HG02870 (cell line): ENCODE data around the gene CAMK2B.

Source experiments
- ATAC-seq: cut with Tn5 transposase; IDR thresholded peaks from one replicate; pipeline ENCODE4 v1.9.1; 2021; ENCODE audit warnings: mild to moderate bottlenecking, moderate library complexity; ENCODE audit not compliant: unreplicated experiment

The CAMK2B gene

DNA sequence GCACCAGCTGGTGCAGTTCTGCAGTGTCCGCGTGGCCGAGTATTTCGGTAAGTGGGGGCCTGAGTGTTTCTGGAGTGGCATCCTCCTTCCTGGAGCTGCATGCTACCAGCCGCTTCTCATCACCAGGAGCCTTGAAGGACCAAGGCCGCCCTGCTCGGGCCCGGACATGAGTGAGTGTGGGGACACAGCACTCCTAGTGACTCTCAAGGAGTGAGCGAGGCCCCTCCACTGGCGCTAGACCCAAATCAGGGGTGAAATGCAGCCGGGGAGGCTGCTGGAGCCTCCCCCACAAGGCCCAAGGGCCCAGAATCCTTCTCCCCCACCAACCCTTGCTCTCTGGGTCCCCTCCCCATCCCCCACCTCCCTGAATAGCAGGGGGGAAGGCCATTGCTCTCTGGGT, 48.0 kb downstream of the CAMK2B start:
- no peak for ATAC-seq

- no peak for ATAC-seq
Measured at GRCh38 chr7:44276571-44277221, 48.7 kb downstream of the CAMK2B start.

GRCh38 chr7:44275957-44276570, 49.3 kb downstream of the CAMK2B start:
- ATAC-seq, result no peak

DNA sequence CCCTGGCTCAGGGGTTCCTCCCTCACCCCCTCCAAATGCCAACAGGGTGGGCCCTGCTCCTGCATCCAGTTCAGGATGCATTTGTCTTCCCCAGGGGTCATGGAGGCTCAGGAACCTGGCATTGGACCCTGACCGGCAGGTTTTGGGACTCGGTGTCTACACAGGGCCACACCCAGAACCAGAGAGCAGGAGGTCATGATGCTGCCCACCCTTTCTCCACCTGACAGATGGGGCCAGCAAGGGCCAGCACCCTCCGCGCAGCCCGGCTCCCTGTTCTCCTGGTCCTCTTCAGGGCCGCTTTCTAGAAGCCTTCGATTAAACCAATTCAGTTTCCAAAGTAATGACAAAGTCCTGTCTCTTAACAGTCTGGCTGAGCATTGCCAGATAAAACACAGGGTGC, 50.2 kb downstream of the CAMK2B start:
- no peak for ATAC-seq

DNA sequence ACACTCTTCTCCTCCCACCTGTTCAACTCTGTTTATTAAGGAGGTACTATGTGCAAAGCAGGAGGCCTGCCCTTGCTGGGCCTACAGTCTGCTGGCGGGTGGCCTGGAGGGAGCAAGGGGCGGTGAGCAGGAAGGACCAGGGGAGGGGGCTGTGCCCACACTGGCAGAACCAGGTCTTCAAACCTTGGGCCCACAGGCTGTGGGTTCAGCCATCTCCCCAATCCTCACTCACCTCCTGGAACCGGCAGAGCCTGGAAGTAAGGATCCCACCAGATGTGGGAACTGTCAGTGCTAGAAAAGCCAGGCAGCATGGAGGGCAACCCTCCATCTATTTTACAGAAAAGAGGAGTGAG, 50.8 kb downstream of the CAMK2B start:
- no peak for ATAC-seq

DNA sequence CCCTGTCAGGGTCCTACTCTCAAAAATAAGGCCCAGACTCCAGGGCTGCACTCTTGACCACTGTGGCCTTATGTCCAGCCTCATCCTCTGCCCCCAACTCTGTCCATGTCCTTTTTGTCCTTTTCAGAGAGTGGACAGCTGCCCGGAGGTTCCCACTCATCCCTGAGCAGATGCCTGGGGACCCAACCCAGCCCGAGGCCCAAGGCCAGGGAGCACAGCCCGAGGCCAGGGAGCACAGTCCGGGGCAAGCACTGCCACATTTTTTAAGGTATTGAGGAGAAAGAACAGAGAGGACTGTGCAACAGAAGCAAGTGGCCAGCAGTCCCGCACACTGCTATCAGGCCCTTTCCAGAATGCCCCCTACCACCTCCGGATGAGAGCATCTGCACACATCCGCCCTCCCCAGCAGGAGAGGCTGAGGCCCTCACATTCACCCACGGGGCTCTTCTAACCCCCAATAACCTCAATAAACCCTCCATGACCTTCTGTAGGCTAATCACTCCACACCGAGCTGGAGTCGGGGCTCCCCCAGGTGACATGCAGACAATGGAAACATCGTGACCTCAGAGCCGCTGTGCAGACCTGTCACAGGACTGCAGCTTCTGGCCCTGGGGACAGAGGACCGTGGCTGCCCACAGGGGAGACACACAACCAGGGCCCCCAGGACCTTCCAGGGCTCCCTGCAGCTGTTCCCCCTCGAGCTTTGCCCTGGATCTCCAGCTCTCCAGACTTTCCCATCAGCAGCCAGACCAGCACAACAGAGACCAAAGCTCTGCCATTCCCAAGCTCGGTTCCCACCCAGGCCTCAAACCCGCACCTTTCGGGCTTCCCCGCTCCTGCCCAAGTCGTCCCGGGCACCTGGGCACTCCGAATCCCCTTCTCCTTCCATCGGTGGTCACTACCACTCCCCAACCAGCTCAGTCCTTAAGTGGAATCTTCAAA, 51.4 kb downstream of the CAMK2B start:
- no peak for ATAC-seq

- ATAC-seq, result no peak
Measured at GRCh38 chr7:44272981-44273380, 52.4 kb downstream of the CAMK2B start.

GRCh38 chr7:44272456-44272855, 52.9 kb downstream of the CAMK2B start:
- no peak for ATAC-seq

- ATAC-seq, result no peak
Measured at GRCh38 chr7:44269943-44270493, 55.4 kb downstream of the CAMK2B start.

DNA sequence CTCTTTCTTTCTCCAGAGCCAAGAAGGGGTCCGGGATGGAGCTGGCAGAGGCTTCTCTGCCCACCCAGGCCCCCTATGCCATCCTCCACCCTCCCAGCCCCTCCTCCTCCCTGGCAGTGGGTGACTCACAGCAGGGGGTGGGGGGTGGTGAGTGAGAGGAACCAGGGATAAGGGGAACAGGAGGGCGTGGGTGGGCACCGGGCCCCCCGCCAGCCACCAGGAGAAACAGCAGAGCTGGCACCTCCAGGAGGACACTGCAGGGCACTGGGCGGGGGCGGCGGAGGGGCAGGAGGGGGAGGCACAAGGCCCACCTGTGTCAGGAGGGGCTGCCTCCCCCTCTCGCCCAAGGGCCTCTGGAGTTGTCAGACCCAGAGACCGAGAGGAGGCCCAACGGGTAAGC, 56.0 kb downstream of the CAMK2B start:
- ATAC-seq, result no peak

DNA sequence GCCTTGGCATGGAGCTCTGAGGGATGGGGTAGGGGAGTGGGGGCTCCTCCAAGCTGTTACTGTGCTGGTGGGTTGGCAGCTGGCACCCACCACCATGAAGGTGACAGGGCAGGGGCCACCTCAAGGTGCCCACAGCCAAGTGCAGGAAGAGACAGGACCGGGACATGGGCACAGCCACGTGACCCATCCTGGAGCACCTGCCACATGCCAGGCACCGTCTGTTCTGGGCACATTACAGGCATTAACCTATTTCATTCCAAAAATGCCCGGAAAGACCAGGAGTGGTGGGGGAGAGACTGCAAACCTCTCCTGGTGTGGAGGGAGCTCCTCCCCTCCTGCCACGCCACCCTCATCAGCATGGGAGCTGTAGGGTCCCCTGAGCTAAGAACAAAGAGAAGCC, 56.7 kb downstream of the CAMK2B start:
- ATAC-seq, result no peak

- ATAC-seq, result no peak
Measured at GRCh38 chr7:44267719-44268421, 57.5 kb downstream of the CAMK2B start.

DNA sequence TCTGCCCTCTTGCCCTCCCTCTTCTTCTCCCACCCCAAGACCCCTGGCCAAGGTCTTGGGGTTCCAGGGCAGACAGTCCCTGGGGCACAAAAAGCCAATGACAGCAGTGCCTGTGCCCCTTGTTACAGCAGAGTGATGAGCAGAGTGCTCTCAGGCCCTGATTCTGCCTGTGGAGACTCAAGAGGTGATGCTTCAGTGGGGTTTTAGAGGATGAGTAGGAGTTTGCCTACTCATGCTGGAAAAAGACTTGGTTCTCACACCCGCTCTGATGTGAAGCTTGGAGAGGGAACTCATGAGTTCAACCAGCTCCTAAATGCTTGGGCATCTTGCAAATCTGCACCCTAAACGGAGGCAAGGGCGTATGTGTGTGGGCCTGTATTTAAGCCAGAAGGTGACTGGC, 58.2 kb downstream of the CAMK2B start:
- ATAC-seq, result no peak

DNA sequence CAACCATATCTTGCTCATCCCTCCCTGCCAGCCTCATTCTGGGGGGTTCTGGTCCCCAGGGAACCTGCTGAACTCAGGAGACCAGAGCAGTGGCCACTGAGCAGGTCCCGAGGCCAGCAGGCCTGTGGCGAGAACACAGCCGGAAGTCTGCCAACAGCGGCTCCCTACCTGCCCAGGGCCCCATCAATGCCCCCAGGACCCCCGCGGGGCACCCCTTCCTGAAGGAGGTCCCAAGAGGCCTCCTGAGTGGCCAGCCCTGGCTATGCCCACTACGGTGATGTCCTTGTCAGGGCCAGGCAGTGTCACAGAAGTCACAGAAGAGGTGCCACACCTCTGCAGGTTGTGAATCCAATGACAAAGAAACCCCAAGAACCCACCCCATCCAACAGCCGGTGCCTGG, 58.9 kb downstream of the CAMK2B start:
- no peak for ATAC-seq

DNA sequence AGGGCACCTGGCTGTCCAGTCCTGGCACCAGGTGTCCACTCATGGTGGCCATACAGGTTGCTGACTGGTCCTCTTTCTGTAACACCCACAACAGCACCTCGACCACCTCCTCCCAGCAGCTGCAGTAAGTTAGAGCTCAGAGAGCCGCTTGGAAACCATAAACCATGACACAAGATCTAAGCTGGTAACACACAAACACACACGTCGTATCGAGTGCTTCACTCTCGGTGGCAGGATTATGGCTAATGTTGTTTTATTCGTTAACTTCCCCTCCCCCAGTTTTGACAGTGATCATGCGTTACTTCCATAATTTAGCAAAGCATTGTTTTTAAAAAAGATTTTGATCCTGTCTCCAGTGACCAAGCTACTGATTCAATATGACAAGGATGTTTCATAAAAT, 59.7 kb downstream of the CAMK2B start:
- no peak for ATAC-seq

GRCh38 chr7:44264221-44264931, 61.0 kb downstream of the CAMK2B start:
- no peak for ATAC-seq

GRCh38 chr7:44263326-44264082, 61.9 kb downstream of the CAMK2B start:
- ATAC-seq, result no peak

DNA sequence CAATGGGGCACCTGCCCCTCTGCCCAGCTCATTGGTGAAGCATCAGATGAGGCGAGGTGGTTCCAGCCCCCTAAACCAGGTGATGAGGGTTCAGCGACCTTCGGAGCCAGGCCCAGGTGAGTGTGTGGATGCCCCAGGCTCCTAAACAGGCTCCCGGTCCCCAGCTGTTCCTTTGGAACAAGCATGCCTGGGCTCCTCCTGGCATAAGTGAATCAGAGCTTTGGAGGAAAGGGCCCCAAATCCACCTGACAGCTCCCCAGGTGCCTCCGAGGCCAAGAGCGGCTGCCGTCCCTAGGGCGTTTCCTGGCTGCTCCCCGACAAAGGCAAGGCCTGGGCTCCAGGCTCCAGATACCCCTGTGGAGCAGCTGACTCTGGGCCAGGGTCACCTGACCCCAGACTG, 63.4 kb downstream of the CAMK2B start:
- no peak for ATAC-seq

- ATAC-seq, result no peak
Measured at GRCh38 chr7:44261240-44261639, 64.2 kb downstream of the CAMK2B start.
